Erythroblast (primary cell): ENCODE results near the gene TMEFF2.

Source experiments
- GATA1 ChIP-seq: IDR thresholded peaks from 2 replicates; pipeline ENCODE4 v1.6.1; 2011; ENCODE audit warnings: low read depth, mild to moderate bottlenecking, control low read depth, low read length, moderate library complexity
- POLR2A ChIP-seq: IDR thresholded peaks from 2 replicates; pipeline ENCODE4 v1.6.1; 2011; ENCODE audit warnings: mild to moderate bottlenecking, low read length

DNA sequence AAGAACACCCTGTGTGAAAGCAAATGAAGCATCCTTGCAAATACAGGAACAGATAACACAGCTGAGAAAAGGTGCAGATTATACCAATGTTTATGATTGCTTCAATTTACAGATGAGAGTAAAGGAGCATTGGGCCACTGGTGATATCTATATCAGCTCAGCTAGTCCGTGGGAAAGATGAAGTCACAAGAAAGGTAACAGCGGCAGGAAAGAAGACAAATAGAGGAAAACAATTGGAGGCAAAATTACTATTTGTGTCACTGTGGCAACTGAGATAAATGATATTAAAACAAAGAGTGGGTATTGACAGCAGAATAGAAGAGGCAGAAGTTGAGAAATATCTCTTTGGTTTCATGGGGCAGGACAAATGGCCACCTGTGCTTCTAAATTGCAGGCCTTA lies 226.6 kb downstream of the TMEFF2 start:
- no peak for TF ChIP-seq POLR2A
- no peak for TF ChIP-seq GATA1
